Pancreas (tissue), 10 donors: Measurements from ENCODE around the gene LHFPL2. TPM values are rescaled to one million over a fixed set of nuclear protein-coding genes. Genes with fewer than 3 reads are reported as not detected.
A peak's percentile ranks its signal among the peaks of the same experiment; 100 is the strongest.

Source experiments
- ATAC-seq, 4 donors: fragments of 200-7000 bp; cut with Tn5 transposase; one replicate each; pipeline versions ENCODE4 v1.8.0 to v1.9.1; 2020; ENCODE audit warnings: mild to moderate bottlenecking in 4 of 4, moderate library complexity in 4 of 4
- DNase-seq, 6 donors: peaks; one replicate each; pipeline ENCODE4 v3.0.0-alpha.2; 2020
- FAIRE-seq: peaks from 2 replicates; lab custom pipeline; 2012; peaks lifted over from hg19 to GRCh38; lab: Jason Lieb, UNC
- H3K27ac ChIP-seq, 4 donors: fragments of 200-600 bp; sonication (generic); 1 replicate in 3 of 4; 2 replicates in 1 of 4; pipeline versions ENCODE4 v1.5.0 to v1.8.0; 2020
- H3K27me3 ChIP-seq, 4 donors: fragments of 200-600 bp; one replicate each; pipeline ENCODE4 v1.8.0; 2021
- H3K36me3 ChIP-seq, 3 donors: fragments of 200-600 bp; sonication (generic) in 1 of 3; one replicate each; pipeline versions ENCODE4 v1.5.0 to v1.8.0; 2020 to 2021
- H3K4me1 ChIP-seq, 3 donors: fragments of 200-600 bp; one replicate each; pipeline ENCODE4 v1.8.0; 2021
- H3K4me3 ChIP-seq, 4 donors: fragments of 200-600 bp; sonication (generic) in 2 of 4; one replicate each; pipeline versions ENCODE4 v1.5.0 to v1.8.0; 2020 to 2021
- H3K9me3 ChIP-seq, 4 donors: fragments of 200-600 bp; one replicate each; pipeline ENCODE4 v1.8.0; 2021
- WGBS, 2 donors: extraction: QIAGEN DNeasy Blood & Tissue Kit; methylation state at CpG; one replicate each; pipeline ENCODE4 v1.1.7; 2013; 5-methylcytosine and 5-hydroxymethylcytosine counted together
- intact Hi-C, 3 donors: fragments of 100-400 bp; cut with DNase I; formaldehyde crosslinking; loops; one replicate each; pipeline versions ENCODE4 v1.11.1 to v1.14.2; 2022
- polyA plus RNA-seq, 2 donors: library from polyadenylated mRNA; stranded (reverse); fragments of 200-250 nt; gene quantifications; one replicate each; pipeline ENCODE4 v1.2.3, GENCODE V29; 2013
- total RNA-seq, 6 donors: library from RNA; stranded (reverse); fragmentation: NEBNext Ultra II Directional in 4 of 6; extraction: Animal tissue kit (Norgen Biotek cat#: 25700) in 4 of 6; gene quantifications; one replicate each; pipeline versions ENCODE4 v1.2.1 to v1.2.4, GENCODE V29; 2021 to 2023
- TF ChIP-seq, protein P1 (sequence below), 4 donors: fragments of 200-600 bp; sonication (generic) in 3 of 4; IDR thresholded peaks; one replicate each; pipeline versions ENCODE4 v1.5.0 to v1.8.0; 2021; ENCODE audit warnings: antibody characterized with exemption in 4 of 4
- donor health status: healthy with polysubstance abuse.
- donor health status: DM: no; HTN: no; CAD: no; lungs with moderate emphysema.
- donor health status: DM: no; HTN: no; CAD: no.
- donor health status: control.
- donor health status: control.
- donor health status: Bipolar disorder and iron deficiency.
- donor health status: DM: yes; HTN: yes; CAD: no.
- donor health status: DM: no; HTN: no; CAD: no.
- donor health status: DM: no; HTN: no; CAD: no.
- donor health status: DM: yes; HTN: yes; CAD: no.

Gene LHFPL2
- total and polyA plus RNA-seq, 8 donors = 4.0 to 28.4 (median 13.0) TPM

DNA sequence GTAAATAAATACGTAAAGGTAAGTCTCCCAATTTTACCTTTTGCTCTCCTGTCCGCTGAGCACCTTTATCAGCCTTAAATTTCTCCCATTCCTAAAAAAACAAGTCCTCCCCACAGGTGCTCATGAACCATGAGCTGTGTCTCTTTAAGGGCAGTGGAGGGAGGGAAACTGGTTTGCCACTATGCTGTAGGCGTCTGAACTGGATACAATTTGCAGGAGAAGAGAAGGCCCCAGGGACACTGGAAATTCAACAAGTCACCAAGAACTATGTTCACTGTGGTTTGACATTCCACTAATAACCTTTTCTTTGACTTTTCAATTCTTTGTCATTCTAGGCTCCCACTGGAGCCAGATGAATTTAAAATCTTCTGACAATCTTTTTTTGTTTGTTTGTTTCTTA, 72.2 kb downstream of the LHFPL2 start:
- Histone ChIP-seq H3K27ac (no peak overlapping the region), H3K4me1 (peaks cover 0 to 5% (median 0%) of the 10 kb centered on the region in 3 donors), H3K27me3 (no peaks in the 10 kb centered on the region), H3K36me3 (no peaks in the 10 kb centered on the region), H3K9me3 (no peaks in the 10 kb centered on the region), H3K4me3 (no peak overlapping the region)
- FAIRE-seq (no peak), ATAC-seq (no peak), DNase-seq (no peak)
- intact Hi-C loops = no loop called here
- TF ChIP-seq, protein P1, sequence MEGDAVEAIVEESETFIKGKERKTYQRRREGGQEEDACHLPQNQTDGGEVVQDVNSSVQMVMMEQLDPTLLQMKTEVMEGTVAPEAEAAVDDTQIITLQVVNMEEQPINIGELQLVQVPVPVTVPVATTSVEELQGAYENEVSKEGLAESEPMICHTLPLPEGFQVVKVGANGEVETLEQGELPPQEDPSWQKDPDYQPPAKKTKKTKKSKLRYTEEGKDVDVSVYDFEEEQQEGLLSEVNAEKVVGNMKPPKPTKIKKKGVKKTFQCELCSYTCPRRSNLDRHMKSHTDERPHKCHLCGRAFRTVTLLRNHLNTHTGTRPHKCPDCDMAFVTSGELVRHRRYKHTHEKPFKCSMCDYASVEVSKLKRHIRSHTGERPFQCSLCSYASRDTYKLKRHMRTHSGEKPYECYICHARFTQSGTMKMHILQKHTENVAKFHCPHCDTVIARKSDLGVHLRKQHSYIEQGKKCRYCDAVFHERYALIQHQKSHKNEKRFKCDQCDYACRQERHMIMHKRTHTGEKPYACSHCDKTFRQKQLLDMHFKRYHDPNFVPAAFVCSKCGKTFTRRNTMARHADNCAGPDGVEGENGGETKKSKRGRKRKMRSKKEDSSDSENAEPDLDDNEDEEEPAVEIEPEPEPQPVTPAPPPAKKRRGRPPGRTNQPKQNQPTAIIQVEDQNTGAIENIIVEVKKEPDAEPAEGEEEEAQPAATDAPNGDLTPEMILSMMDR (IDR thresholded peaks at IDR 0.05) = no peak
- WGBS, 2 donors = 80 to 81% methylated on average over 3 of the region's 3 CpGs

DNA sequence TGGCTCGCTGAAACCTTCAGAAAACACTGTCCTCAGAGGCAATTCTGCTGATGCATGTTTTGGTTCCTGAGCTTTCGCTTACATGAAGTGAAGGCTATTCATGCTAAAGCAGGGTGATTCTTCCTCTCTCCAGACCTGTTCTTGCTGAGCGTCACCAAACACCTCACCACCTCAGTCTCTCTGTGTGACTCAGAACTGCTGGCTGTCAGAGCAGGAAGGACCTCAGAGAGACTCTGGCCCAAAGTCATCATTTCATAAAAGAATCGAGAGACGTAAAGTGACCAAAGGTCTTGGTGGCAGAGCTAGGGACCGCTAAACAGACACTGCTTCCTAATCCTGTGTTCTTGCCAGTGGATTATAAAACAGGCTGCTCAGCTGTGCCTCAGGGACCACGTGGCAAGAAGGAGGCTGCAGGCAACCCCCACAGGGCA, 73.8 kb downstream of the LHFPL2 start:
- 86 to 89% methylated on average over 7 of the region's 7 CpGs for WGBS, 2 donors
- TF ChIP-seq, protein P1 (IDR thresholded peaks at IDR 0.05) = no peak
- Histone ChIP-seq H3K4me3 (no peak overlapping the region), H3K27me3 (no peaks in the 10 kb centered on the region), H3K27ac (no peak overlapping the region), H3K36me3 (no peaks in the 10 kb centered on the region), H3K9me3 (no peaks in the 10 kb centered on the region), H3K4me1 (peaks cover 0 to 11% (median 5%) of the 10 kb centered on the region in 3 donors)
- intact Hi-C loops = no loop called here
- peak in 2 of 4 donors; percentile 35 to 44 for ATAC-seq
- no peak for FAIRE-seq
- no peak for DNase-seq

DNA sequence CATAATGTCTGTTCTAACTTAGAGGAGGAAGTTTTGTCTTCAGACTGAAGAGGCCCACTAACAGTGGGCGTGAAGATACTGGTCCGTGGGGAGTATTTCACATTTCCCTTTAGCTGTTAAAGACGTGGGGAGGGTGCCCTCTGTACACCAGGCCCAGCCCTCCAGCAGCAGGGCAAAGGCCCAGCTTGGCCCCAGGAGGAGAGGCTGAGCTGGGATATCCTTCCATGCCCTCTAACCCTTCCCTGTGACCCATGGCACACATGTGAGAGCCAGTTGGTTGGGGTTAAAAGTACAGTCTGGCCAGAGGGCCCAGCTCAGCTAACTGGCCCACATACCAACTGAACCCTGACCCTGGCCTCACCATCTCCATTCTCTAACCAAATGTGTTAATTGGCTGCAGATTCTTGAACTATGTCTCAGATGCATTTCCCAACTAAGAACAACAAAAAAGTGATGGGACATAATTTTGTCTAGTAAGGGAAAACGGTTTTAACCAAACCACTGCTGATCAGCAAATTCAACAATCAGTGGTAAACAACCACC, 74.4 kb downstream of the LHFPL2 start:
- Histone ChIP-seq H3K36me3 (no peaks in the 10 kb centered on the region), H3K4me3 (no peak overlapping the region), H3K9me3 (no peaks in the 10 kb centered on the region), H3K27ac (no peak overlapping the region), H3K27me3 (no peaks in the 10 kb centered on the region), H3K4me1 (peaks cover 0 to 17% (median 10%) of the 10 kb centered on the region in 3 donors)
- ATAC-seq = peak in 2 of 4 donors; percentile 26 to 50
- intact Hi-C loops = no loop called here
- WGBS, 2 donors = 74 to 83% methylated on average over 4 of the region's 4 CpGs
- no peak for DNase-seq
- TF ChIP-seq, protein P1 (IDR thresholded peaks at IDR 0.05) = no peak
- no peak for FAIRE-seq

DNA sequence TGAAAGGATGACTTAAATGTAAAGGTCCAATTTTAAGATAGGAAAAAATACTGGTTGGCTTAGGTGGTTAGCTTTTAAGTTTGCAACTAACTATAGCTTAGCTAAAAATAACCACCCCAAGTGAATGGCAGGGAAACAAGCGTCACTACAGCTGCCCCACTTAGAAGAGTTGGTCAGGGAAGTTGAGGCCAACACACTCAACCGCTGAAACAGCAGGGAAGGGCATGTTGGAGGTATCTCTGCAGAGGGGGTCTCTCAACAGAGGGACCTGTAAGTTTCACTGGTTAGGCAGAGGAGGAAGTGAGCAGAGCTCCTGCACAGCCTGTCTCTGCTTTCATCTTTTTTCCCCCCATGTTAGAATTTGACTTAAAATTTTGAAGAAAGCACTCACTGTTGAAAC, 75.3 kb downstream of the LHFPL2 start:
- no peaks in the 10 kb centered on the region for H3K36me3 ChIP-seq
- no peak for ATAC-seq
- DNase-seq = no peak
- peaks cover 0 to 25% (median 19%) of the 10 kb centered on the region in 3 donors for H3K4me1 ChIP-seq
- no peaks in the 10 kb centered on the region for H3K27me3 ChIP-seq
- H3K27ac ChIP-seq = no peak overlapping the region
- FAIRE-seq = no peak
- H3K9me3 ChIP-seq = no peaks in the 10 kb centered on the region
- TF ChIP-seq, protein P1 (IDR thresholded peaks at IDR 0.05) = no peak
- intact Hi-C loops = no loop called here
- no peak overlapping the region for H3K4me3 ChIP-seq
- 89 to 93% methylated on average over 2 of the region's 2 CpGs for WGBS, 2 donors

DNA sequence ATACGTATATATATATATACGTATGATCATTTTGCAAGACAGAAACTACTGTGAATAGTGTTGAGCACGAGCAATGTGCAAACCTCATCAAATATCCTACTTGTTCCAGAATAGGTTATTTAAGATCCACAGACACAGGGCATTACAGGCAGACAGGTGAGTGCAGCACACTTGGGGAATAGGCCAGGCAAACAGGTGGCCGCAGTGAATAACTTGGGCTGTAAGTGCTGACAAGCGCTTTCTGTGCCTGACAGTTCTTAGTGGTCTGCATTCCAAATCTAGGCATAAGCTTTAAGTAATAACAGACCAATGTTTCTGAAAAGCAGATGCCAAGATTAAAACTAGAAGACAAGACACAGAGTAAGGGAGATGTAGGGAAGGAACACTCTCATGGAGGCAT, 77.9 kb downstream of the LHFPL2 start:
- no peak for FAIRE-seq
- 77 to 86% methylated on average over 5 of the region's 5 CpGs for WGBS, 2 donors
- no peak overlapping the region for H3K4me3 ChIP-seq
- no peak for DNase-seq
- H3K4me1 ChIP-seq = peaks cover 3 to 40% (median 31%) of the 10 kb centered on the region in 3 donors
- TF ChIP-seq, protein P1 (IDR thresholded peaks at IDR 0.05) = no peak
- no peaks in the 10 kb centered on the region for H3K27me3 ChIP-seq
- intact Hi-C loops = no loop called here
- H3K9me3 ChIP-seq = no peaks in the 10 kb centered on the region
- ATAC-seq = no peak
- H3K27ac ChIP-seq = no peak overlapping the region
- H3K36me3 ChIP-seq = no peaks in the 10 kb centered on the region
